Measurements from ENCODE around the gene SLC9A1.
"Not testable (repeated sequence)": the region's sequence is repeated elsewhere in the genome, so short reads cannot be mapped to it uniquely, and the experiment has no call there.

The SLC9A1 gene

GRCh38 chr1:27154991-27155781 is at the start of gene SLC9A1:
Gene SLC9A1 (minus strand): TSS chr1:27155125. CDS start chr1:27154334, 791 bp downstream.
- DNase-seq: peak; percentile 94

- no peak for DNase-seq
These were observed 49.0 kb upstream of the SLC9A1 start for GRCh38 chr1:27203946-27204345.

GRCh38 chr1:27201295-27201694 is 46.4 kb upstream of the SLC9A1 start:
- DNase-seq: no peak

GRCh38 chr1:27193194-27193593 is 38.3 kb upstream of the SLC9A1 start:
- no peak for DNase-seq

GRCh38 chr1:27192039-27192529 is 37.2 kb upstream of the SLC9A1 start:
- no peak for DNase-seq

GRCh38 chr1:27184665-27185064 is 29.7 kb upstream of the SLC9A1 start:
- DNase-seq: not testable (repeated sequence)

- no peak for DNase-seq
These were observed 25.1 kb upstream of the SLC9A1 start for GRCh38 chr1:27179979-27180378.

GRCh38 chr1:27179379-27179778 is 24.5 kb upstream of the SLC9A1 start:
- no peak for DNase-seq

GRCh38 chr1:27176954-27177353 is 22.0 kb upstream of the SLC9A1 start:
- no peak for DNase-seq

GRCh38 chr1:27176323-27176722 is 21.4 kb upstream of the SLC9A1 start:
- no peak for DNase-seq

GRCh38 chr1:27172992-27173391 is 18.1 kb upstream of the SLC9A1 start:
- not testable (repeated sequence) for DNase-seq

- no peak for DNase-seq
These were observed 12.0 kb upstream of the SLC9A1 start for GRCh38 chr1:27166929-27167328.

- no peak for DNase-seq
These were observed 11.5 kb upstream of the SLC9A1 start for GRCh38 chr1:27166351-27166802.

- no peak for DNase-seq
These were observed 8.2 kb upstream of the SLC9A1 start for GRCh38 chr1:27163093-27163492.

GRCh38 chr1:27162090-27162489 is 7.2 kb upstream of the SLC9A1 start:
- DNase-seq: no peak

GRCh38 chr1:27161594-27161993 is 6.7 kb upstream of the SLC9A1 start:
- no peak for DNase-seq

GRCh38 chr1:27157194-27157593 is 2.3 kb upstream of the SLC9A1 start:
- no peak for DNase-seq

GRCh38 chr1:27154469-27154990 is 395 bp downstream of the SLC9A1 start:
- no peak for DNase-seq

- DNase-seq: no peak
These were observed 982 bp downstream of the SLC9A1 start for GRCh38 chr1:27153927-27154358.

- DNase-seq: no peak
These were observed 1.4 kb downstream of the SLC9A1 start for GRCh38 chr1:27153549-27153886.

GRCh38 chr1:27152829-27153548 is 1.9 kb downstream of the SLC9A1 start:
- DNase-seq: no peak

- no peak for DNase-seq
These were observed 2.7 kb downstream of the SLC9A1 start for GRCh38 chr1:27152004-27152828.

GRCh38 chr1:27150641-27151040 is 4.3 kb downstream of the SLC9A1 start:
- DNase-seq: no peak

Data from stimulated activated CD4-positive, alpha-beta T cell treated with anti-CD3 and anti-CD28 coated beads, Interleukin-15, amount 100 ng/mL, for 24 hours (primary cell).